Astrocyte (in vitro differentiated cells and primary cell): ENCODE data around the gene ZG16B. TPM values are rescaled to one million over a fixed set of nuclear protein-coding genes. Genes with fewer than 3 reads are reported as not detected.

ENCODE experiments used
- DNase-seq: peaks from one replicate; pipeline ENCODE4 v3.0.0-alpha.2; 2010; ENCODE audit warnings: low read depth
- FAIRE-seq: peaks from 2 replicates; lab custom pipeline; 2011; peaks lifted over from hg19 to GRCh38; lab: Jason Lieb, UNC
- H2AFZ ChIP-seq: 2 replicates; pipeline ENCODE4 v1.6.0; 2012; ENCODE audit warnings: low read depth, low read length, inconsistent platforms
- H3K27ac ChIP-seq: 2 replicates; pipeline ENCODE4 v1.5.1; 2011; ENCODE audit warnings: low read depth, low read length, inconsistent platforms
- H3K27me3 ChIP-seq: 2 replicates; pipeline ENCODE4 v1.6.0; 2011; ENCODE audit warnings: low read length, inconsistent platforms; ENCODE audit not compliant: insufficient read depth
- H3K36me3 ChIP-seq: 2 replicates; pipeline ENCODE4 v1.5.1; 2011; ENCODE audit warnings: low read length, inconsistent platforms; ENCODE audit not compliant: insufficient read depth
- H3K4me1 ChIP-seq: 2 replicates; pipeline ENCODE4 v1.5.1; 2011; ENCODE audit warnings: low read length, inconsistent platforms; ENCODE audit not compliant: insufficient read depth
- H3K4me2 ChIP-seq: 2 replicates; pipeline ENCODE4 v1.6.0; 2012; ENCODE audit warnings: low read length, inconsistent platforms
- H3K4me3 ChIP-seq: 2 replicates; pipeline ENCODE4 v1.5.1; 2011; ENCODE audit warnings: low read depth, mild to moderate bottlenecking, low read length, inconsistent platforms; ENCODE audit not compliant: insufficient read depth
- H3K79me2 ChIP-seq: 2 replicates; pipeline ENCODE4 v1.6.0; 2012; ENCODE audit warnings: mild to moderate bottlenecking, low read length, inconsistent platforms; ENCODE audit not compliant: insufficient read depth
- H3K9ac ChIP-seq: 2 replicates; pipeline ENCODE4 v1.6.0; 2012; ENCODE audit warnings: mild to moderate bottlenecking, low read length, inconsistent platforms
- H3K9me3 ChIP-seq: 2 replicates; pipeline ENCODE4 v1.5.1; 2012; ENCODE audit warnings: low read depth, mild to moderate bottlenecking, low read length, inconsistent platforms; ENCODE audit not compliant: insufficient read depth
- H4K20me1 ChIP-seq: 2 replicates; pipeline ENCODE4 v1.6.0; 2012; ENCODE audit warnings: low read length, inconsistent platforms; ENCODE audit not compliant: insufficient read depth
- H3K27ac Mint-ChIP-seq: one replicate; pipeline ENCODE4 v1.8.0; 2021; ENCODE audit warnings: mild to moderate bottlenecking, mixed read lengths; ENCODE audit not compliant: unreplicated experiment
- H3K27me3 Mint-ChIP-seq: one replicate; pipeline ENCODE4 v1.8.0; 2021; ENCODE audit warnings: low read depth, mixed read lengths; ENCODE audit not compliant: unreplicated experiment
- H3K36me3 Mint-ChIP-seq: one replicate; pipeline ENCODE4 v1.8.0; 2021; ENCODE audit warnings: low read depth, mixed read lengths; ENCODE audit not compliant: unreplicated experiment
- H3K4me1 Mint-ChIP-seq: one replicate; pipeline ENCODE4 v1.8.0; 2021; ENCODE audit warnings: low read depth, mixed read lengths; ENCODE audit not compliant: unreplicated experiment
- H3K4me3 Mint-ChIP-seq: one replicate; pipeline ENCODE4 v1.8.0; 2021; ENCODE audit warnings: mild to moderate bottlenecking, moderate library complexity, mixed read lengths; ENCODE audit not compliant: unreplicated experiment
- H3K9me3 Mint-ChIP-seq: one replicate; pipeline ENCODE4 v1.8.0; 2021; ENCODE audit warnings: mild to moderate bottlenecking, mixed read lengths; ENCODE audit not compliant: unreplicated experiment
- EZH2 ChIP-seq: IDR thresholded peaks from 2 replicates; pipeline ENCODE4 v1.6.1; 2012; ENCODE audit warnings: mild to moderate bottlenecking, low read length, inconsistent platforms; ENCODE audit not compliant: insufficient read depth
- total RNA-seq: library from RNA; stranded (reverse); gene quantifications from 2 replicates; pipeline ENCODE4 v1.2.1, GENCODE V29; 2021
- TF ChIP-seq, protein P1 (sequence below): IDR thresholded peaks from 2 replicates; pipeline ENCODE4 v1.5.1; 2011; ENCODE audit warnings: low read depth, mild to moderate bottlenecking, inconsistent platforms, low read length, moderate library complexity; ENCODE audit not compliant: insufficient read depth

ZG16B gene
- total RNA-seq, 1 donor from 2014 or later: not detected

DNA sequence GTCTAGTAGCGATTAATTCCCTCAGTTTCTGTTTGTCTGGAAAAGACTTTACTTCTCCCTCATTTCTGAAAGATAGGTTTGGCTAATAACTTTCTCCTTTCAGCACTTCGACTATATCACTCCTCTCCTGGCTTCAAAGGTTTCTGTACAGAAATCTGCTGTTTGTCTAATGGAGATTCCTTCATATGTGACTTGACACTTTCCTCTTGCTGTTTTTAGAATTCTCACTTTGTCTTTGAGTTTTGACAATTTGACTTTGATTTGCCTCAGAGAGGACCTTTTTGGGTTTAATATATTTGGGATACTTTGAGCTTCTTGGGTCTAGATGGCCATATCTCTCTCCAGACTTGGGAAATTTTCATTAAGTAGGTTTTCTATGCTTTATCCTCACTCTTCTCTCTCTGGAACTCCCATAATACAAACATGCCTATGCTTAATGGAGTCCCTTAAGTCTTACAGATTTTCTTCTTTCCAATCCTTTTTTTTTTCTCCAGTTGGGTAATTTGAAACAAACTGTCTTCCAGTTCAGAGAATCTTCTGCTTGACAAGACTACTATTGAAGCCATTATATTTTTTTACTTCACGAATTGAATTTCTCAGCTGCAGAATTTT is 20.8 kb upstream of the ZG16B start:
- peaks cover 6% of the 10 kb centered on the region for H3K36me3 Mint-ChIP-seq
- no peak overlapping the region for H2AFZ ChIP-seq
- H3K9ac ChIP-seq: no peak overlapping the region
- H3K4me3 ChIP-seq: no peak overlapping the region
- peaks cover 10% of the 10 kb centered on the region for H3K9me3 ChIP-seq
- no peaks in the 10 kb centered on the region for H3K36me3 ChIP-seq
- H3K4me2 ChIP-seq: no peak overlapping the region
- FAIRE-seq (no peak), DNase-seq (no peak)
- H3K79me2 ChIP-seq: no peaks in the 10 kb centered on the region
- no peak overlapping the region for H3K4me3 Mint-ChIP-seq
- H3K4me1 ChIP-seq: no peaks in the 10 kb centered on the region
- H3K27ac ChIP-seq: no peak overlapping the region
- H3K27me3 Mint-ChIP-seq: peaks cover 52% of the 10 kb centered on the region
- no peak overlapping the region for H3K27ac Mint-ChIP-seq
- TF ChIP-seq, protein P1, sequence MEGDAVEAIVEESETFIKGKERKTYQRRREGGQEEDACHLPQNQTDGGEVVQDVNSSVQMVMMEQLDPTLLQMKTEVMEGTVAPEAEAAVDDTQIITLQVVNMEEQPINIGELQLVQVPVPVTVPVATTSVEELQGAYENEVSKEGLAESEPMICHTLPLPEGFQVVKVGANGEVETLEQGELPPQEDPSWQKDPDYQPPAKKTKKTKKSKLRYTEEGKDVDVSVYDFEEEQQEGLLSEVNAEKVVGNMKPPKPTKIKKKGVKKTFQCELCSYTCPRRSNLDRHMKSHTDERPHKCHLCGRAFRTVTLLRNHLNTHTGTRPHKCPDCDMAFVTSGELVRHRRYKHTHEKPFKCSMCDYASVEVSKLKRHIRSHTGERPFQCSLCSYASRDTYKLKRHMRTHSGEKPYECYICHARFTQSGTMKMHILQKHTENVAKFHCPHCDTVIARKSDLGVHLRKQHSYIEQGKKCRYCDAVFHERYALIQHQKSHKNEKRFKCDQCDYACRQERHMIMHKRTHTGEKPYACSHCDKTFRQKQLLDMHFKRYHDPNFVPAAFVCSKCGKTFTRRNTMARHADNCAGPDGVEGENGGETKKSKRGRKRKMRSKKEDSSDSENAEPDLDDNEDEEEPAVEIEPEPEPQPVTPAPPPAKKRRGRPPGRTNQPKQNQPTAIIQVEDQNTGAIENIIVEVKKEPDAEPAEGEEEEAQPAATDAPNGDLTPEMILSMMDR: no peak
- no peak for TF ChIP-seq EZH2
- H4K20me1 ChIP-seq: no peaks in the 10 kb centered on the region
- peaks cover 24% of the 10 kb centered on the region for H3K27me3 ChIP-seq
- peaks cover 21% of the 10 kb centered on the region for H3K9me3 Mint-ChIP-seq
- H3K4me1 Mint-ChIP-seq: peaks cover 1% of the 10 kb centered on the region

DNA sequence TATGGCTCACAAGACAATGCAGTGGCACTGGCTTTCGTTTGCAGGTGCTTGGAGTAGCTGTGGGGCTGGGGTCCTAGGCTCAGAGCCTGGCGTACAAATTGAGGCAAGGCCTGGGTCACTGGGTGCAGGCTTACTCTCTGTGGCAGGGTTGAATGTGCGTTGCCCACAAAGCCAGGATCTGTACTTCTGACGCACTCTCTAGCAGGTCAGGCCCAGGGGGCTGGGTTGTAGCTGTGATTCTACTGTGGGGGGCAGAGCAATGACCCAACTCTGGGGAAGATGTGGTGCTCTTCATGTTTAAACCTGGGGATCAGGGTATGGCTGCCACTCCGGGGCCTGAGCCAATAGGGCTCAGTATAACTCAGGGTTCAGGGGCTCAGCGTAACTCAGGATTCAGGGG is 19.5 kb upstream of the ZG16B start:
- Histone ChIP-seq H2AFZ (no peak overlapping the region), H3K9me3 (no peaks in the 10 kb centered on the region), H3K4me3 (no peak overlapping the region), H4K20me1 (no peaks in the 10 kb centered on the region), H3K36me3 (no peaks in the 10 kb centered on the region), H3K79me2 (no peaks in the 10 kb centered on the region), H3K4me2 (no peak overlapping the region), H3K27me3 (peaks cover 27% of the 10 kb centered on the region), H3K27ac (no peak overlapping the region), H3K9ac (no peak overlapping the region), H3K4me1 (no peaks in the 10 kb centered on the region)
- TF ChIP-seq, protein P1: no peak
- TF ChIP-seq EZH2: no peak
- H3K4me3 Mint-ChIP-seq: no peak overlapping the region
- FAIRE-seq: no peak
- peaks cover 1% of the 10 kb centered on the region for H3K4me1 Mint-ChIP-seq
- peaks cover 15% of the 10 kb centered on the region for H3K9me3 Mint-ChIP-seq
- DNase-seq: no peak
- H3K27me3 Mint-ChIP-seq: peaks cover 46% of the 10 kb centered on the region
- H3K36me3 Mint-ChIP-seq: peaks cover 5% of the 10 kb centered on the region
- no peak overlapping the region for H3K27ac Mint-ChIP-seq

DNA sequence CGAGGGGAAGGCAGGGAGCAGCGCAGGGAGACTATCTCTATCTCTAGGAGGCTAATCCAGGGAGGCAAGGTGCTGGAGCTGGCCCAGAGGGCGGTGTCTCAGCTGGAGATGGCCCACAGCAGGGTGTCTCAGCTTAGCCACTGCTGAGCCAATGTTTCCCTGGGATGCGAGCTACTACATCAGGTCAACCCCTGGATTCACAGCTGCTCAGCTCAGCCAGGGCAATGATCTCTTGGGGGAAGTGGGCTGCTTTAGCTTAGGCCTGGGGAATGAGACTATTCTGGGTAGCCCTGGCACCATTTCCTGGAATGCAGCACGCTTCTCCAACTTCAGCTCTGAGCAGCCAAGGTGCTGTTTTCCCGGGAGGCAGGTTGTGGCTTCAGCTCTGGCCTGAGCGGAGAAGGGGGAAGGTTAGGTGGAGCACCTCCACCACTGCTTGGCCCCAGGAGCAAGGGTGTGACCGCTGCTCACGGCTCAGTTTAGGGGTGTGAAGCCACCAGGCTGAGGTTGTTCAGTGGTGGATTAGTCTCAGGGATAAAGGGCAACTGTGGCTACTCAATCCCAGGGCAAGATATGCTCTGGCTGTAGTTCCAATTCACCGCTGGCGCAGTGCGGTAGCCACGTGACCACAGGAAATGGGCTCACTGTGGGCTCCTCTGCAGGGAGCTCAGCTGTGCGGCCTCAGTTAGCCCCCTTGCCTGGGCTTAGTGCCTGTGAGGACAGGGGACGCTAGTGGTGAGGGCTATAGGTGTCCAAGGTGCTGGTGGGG is 18.2 kb upstream of the ZG16B start:
- DNase-seq: no peak
- Mint-ChIP-seq H3K27ac (no peak overlapping the region), H3K4me1 (peaks cover 1% of the 10 kb centered on the region), H3K9me3 (peaks cover 15% of the 10 kb centered on the region), H3K36me3 (peaks cover 5% of the 10 kb centered on the region), H3K27me3 (peaks cover 38% of the 10 kb centered on the region), H3K4me3 (no peak overlapping the region)
- H4K20me1 ChIP-seq: no peaks in the 10 kb centered on the region
- no peaks in the 10 kb centered on the region for H3K36me3 ChIP-seq
- peaks cover 24% of the 10 kb centered on the region for H3K27me3 ChIP-seq
- no peak overlapping the region for H3K4me3 ChIP-seq
- H3K27ac ChIP-seq: no peak overlapping the region
- H2AFZ ChIP-seq: no peak overlapping the region
- no peak for FAIRE-seq
- no peaks in the 10 kb centered on the region for H3K4me1 ChIP-seq
- no peak overlapping the region for H3K9ac ChIP-seq
- no peaks in the 10 kb centered on the region for H3K9me3 ChIP-seq
- no peaks in the 10 kb centered on the region for H3K79me2 ChIP-seq
- H3K4me2 ChIP-seq: no peak overlapping the region
- TF ChIP-seq, protein P1: no peak
- no peak for TF ChIP-seq EZH2
